Stimulated activated CD4-positive, alpha-beta T cell treated with anti-CD3 and anti-CD28 coated beads, Interleukin-4, amount 100 ng/mL, for 24 hours (primary cell): ENCODE results near the gene ERG.
A peak's percentile ranks its signal among the peaks of the same experiment; 100 is the strongest.

Experiments
- DNase-seq: peaks from one replicate; pipeline ENCODE4 v3.0.0-alpha.2; 2020

The ERG gene

DNA sequence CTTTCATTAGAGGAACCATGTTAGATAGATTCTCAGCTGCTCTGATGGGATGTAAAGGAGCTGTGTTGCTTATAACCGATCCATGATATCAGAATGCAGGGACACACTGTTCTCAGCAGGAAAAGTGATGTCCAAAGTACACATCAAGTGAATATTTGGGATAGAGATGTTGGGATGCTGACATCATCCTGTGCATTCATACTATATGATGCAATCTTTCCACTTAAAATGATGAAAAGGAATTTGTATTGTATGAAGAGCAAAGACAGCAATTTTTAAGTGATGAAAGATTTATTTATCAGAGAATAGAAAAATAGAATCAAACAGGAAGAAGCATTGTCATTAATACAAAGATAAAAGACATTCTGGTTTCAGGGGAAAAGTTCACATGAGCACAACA lies 110.1 kb downstream of the ERG start:
- DNase-seq = no peak

DNA sequence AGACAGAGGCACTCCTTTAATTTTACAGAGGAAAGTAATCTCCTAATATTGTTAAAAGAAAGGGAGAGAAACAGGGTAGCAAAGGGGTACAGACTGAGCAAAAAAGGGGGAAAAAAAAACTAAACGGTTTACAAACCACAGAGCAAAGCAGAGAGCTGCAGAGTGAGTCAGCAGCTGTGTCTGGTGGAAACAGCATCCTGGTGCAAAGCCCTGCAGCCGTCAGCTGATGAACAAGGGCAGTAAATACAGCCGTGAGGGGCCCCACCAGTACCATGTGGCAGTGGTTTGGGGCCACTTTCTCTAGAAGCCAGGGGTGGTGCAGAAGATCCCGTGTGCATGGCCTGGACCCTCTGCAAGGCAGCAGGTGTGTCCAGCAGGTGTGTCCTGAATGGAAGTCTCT lies 111.3 kb downstream of the ERG start:
- no peak for DNase-seq

GRCh38 chr21:38385427-38386175 lies 112.7 kb downstream of the ERG start:
- no peak for DNase-seq

DNA sequence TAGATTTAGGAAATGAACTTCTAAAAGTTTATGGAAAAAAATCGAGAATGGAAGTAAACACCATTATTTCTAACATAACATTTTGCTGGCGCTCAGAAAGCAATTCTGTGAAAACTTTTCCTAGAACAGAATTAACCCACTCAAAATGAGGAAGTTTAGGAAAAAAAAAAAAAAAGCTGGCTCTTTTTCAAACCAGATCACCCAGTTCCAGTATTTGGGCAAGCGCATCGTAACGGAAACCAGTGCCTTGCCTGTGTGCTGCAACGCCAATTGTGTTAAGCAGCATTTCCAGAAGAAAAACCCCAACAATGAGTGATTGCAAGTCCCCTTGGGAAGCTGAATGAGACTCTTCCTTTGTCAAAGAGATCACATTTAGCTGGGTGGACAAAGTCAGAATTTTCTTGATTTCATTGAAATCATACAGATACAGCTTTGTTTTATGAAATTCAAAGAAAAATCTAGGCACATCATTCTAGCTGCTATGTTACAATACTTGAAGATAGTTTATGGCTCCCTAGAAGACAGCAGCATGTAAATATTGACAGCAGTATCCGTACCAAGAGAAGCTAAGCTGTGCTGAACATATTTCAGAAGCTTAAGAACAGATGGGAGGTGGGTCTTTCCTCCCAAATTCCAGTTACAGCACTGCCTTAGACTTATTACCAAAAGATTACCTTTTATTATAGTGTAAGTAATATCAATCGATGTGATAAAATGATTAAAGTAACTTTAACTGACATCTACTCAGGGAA lies 113.4 kb downstream of the ERG start:
- no peak for DNase-seq

- no peak for DNase-seq
These were observed 114.1 kb downstream of the ERG start for GRCh38 chr21:38384238-38384560.

DNA sequence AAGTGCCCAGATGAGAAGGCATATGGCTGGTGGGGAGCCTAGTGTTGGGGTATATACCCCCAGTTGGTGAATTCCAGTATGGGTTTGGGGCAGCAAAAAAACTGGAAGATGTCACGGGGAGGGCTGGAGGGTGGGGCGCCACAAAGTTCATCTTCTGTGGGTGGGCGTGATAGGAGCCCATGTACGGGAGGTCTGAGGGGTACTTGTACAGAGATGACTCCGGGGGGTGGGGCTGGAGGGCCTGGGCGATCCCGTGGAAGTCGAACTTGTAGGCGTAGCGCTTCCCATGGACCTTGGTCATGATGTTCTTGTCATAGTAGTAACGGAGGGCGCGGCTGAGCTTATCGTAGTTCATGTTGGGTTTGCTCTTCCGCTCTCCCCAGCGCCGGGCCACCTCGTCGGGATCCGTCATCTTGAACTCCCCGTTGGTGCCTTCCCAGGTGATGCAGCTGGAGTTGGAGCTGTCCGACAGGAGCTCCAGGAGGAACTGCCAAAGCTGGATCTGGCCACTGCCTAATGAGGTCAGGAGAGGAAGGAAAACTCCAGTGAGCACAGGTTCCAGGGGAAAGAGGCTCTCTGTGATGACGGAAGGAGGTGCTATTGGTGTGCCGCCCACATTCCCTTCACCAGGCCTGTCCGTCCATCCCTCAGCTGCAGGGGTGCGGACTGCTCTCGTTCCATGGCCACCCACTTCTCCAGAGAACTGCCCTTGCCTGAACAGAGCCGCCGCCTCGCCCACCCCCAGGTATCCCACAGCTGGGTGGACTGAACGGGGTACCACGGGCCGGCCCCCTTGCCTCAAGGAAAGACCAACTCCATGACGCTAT lies 114.7 kb downstream of the ERG start:
- no peak for DNase-seq

DNA sequence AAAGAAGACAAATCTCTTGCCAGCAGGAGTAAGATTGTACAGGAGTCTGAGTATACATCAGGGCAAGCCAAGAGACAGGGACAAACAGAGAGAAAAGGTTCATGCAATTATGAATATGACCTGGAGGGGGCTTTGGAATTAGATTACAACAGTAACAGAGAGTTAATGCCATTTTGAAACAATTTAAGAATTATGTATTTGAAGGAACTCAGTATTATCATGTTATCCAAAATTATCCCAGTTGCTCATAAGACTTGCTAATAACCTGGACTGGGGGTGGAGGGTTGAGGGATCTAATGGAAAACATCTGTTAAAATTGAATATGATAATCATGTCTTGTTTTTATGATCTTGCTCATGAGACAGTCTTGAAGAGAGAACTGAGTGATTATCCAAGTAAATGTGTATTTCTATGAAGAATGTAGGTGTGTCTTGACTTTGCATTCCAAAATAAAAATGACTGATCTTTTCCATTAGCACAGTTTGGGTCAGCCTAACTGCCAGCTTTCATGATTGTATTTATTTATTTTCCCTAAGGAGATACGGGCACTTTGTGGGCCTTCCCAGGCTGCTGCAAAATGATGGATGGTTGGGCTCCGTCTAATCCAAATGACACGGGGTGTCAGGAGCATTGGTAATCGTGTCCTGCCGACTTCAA lies 117.7 kb downstream of the ERG start:
- no peak for DNase-seq

- DNase-seq = no peak
These were observed 119.1 kb downstream of the ERG start for GRCh38 chr21:38379147-38379546.

GRCh38 chr21:38377165-38378088 lies 120.8 kb downstream of the ERG start:
- no peak for DNase-seq

- no peak for DNase-seq
These were observed 121.6 kb downstream of the ERG start for GRCh38 chr21:38376693-38377092.

GRCh38 chr21:38376235-38376634 lies 122.0 kb downstream of the ERG start:
- DNase-seq = no peak

- no peak for DNase-seq
These were observed 130.6 kb downstream of the ERG start for GRCh38 chr21:38367646-38368045.

- no peak for DNase-seq
These were observed 132.8 kb downstream of the ERG start for GRCh38 chr21:38365521-38365920.

GRCh38 chr21:38363693-38364092 lies 134.6 kb downstream of the ERG start:
- no peak for DNase-seq

- no peak for DNase-seq
These were observed 137.0 kb downstream of the ERG start for GRCh38 chr21:38361324-38361723.

- DNase-seq = no peak
These were observed 138.4 kb downstream of the ERG start for GRCh38 chr21:38359835-38360234.

DNA sequence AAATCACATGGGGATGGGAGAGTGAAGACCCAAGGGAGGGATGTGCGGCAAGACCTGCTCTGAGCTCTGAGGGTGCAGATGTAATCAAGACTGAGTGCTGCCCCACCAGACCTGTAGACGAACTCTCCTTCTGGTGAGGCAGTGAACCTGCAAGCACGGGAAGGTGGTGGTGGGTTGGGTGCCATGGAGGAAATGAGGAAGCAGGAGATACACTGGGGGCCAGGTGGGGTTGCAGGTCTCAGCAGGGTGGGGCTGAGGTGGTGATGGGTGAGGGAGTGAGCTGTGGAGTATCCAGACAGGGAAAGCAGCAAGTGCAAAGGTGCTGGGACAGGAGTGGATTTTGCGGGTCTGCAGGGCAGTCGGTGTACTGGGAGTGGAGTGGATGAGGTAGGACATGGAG lies 139.2 kb downstream of the ERG start:
- DNase-seq = no peak

DNA sequence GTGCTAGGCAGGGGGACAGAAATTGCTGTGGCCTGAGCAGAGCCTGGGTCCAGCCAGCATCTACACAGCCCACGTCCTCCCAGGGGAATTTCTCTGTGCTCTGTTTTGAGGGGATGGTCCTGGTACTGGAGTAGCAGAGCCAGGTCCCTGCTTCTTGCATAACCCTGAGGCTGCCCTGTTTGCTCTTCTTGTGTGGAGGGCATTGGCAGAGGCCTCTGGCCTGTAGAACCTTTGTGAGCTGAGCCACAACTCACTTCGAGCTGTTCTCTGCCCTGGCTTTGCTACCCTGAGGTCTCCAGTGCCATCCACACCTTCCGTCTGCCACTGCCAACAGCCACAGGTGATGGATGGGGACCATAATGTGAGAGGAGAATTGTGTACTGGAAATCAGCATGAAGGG lies 139.6 kb downstream of the ERG start:
- no peak for DNase-seq

DNA sequence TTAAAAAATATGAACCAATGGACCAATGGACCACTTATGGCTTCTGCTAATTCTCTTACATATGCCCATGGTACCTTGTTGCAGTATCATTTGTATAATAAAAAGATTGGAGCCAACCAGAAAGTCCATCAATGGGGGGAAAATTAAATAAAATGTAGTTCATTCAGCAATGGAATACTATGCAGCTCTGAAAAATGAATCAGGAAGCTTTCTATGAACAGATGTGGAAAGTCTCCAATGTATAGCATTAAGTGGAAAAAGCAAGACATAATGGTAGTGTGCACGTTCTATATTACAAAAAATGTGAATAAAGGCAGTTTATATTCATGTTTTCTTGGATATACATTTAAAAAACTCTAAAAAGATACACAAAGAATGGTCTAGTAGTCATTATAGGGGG lies 140.2 kb downstream of the ERG start:
- no peak for DNase-seq

DNA sequence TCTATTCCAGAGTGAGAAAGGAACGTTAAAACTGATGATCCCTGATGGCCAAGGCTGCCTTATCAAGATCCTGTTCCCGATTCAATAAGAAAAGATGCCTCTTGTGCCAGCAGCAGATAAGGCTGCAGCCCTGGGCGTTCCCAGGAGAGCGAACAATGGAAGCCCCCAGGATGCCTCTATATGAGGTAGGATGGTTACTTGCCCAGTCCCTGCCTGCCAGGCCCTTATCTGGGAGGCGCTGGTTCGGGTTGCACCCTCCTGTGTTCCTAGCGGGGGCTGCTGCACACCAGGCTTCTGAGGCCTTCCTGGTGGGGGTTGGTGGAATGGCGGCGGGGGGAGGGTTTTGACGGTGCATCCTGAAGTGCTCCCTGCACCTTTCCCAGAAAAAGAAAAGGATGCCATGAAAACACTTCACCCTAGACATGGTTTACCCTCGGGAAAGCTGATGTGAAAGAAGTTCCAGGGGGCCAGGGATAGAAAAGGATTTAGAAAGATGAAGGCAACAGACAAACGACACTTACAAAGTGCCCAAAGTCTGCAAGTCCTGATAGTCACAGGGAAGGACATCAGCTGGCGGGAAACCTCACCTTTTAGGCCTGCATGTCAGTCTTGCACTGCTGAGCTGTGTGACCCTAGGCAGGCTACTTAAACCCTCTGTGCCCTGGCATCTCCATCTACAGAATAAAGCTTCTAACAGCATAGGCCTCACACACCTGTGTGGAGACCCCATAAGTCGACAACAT lies 141.2 kb downstream of the ERG start:
- DNase-seq = no peak

GRCh38 chr21:38355992-38356781 lies 142.1 kb downstream of the ERG start:
- peak; percentile 80 for DNase-seq
